ENCODE data around the gene RAPSN. TPM values are rescaled to one million over a fixed set of nuclear protein-coding genes. Genes with fewer than 3 reads are reported as not detected.

Gene RAPSN
- total and polyA plus RNA-seq, 2 experiments from 2014 or later = not detected

- TF ChIP-seq CTCF (IDR thresholded peaks at IDR 0.05; ENCODE audit: low read depth, low read length) = no peak
- peak overlapping the region; percentile 34 for H3K27ac ChIP-seq
- no peak overlapping the region for H3K4me3 ChIP-seq
- no peak for DNase-seq (ENCODE audit: low read depth in 1 of 2, low spot score in 1 of 2)
- H3K36me3 ChIP-seq = peaks cover 52% of the 10 kb centered on the region
- H3K27me3 ChIP-seq = no peaks in the 10 kb centered on the region
- peaks cover 4% of the 10 kb centered on the region for H3K4me1 ChIP-seq (ENCODE audit: low read depth)
- no peaks in the 10 kb centered on the region for H3K9me3 ChIP-seq (ENCODE audit: low read depth)
These were observed 21.7 kb upstream of the RAPSN start for GRCh38 chr11:47470671-47471070.

GRCh38 chr11:47469361-47470179 is 20.6 kb upstream of the RAPSN start:
- peak in 1 of 2 donors; percentile 63 for DNase-seq (ENCODE audit: low read depth in 1 of 2, low spot score in 1 of 2)
- Histone ChIP-seq H3K27me3 (no peaks in the 10 kb centered on the region), H3K4me3 (no peak overlapping the region), H3K4me1 (ENCODE audit: low read depth) (peaks cover 4% of the 10 kb centered on the region), H3K9me3 (ENCODE audit: low read depth) (no peaks in the 10 kb centered on the region), H3K36me3 (peaks cover 41% of the 10 kb centered on the region), H3K27ac (peak overlapping the region; percentile 24)
- TF ChIP-seq CTCF (IDR thresholded peaks at IDR 0.05; ENCODE audit: low read depth, low read length) = no peak

GRCh38 chr11:47468598-47469214 is 19.8 kb upstream of the RAPSN start:
- Histone ChIP-seq H3K27me3 (no peaks in the 10 kb centered on the region), H3K4me3 (no peak overlapping the region), H3K36me3 (peaks cover 38% of the 10 kb centered on the region), H3K4me1 (ENCODE audit: low read depth) (peaks cover 4% of the 10 kb centered on the region), H3K27ac (peak overlapping the region; percentile 24), H3K9me3 (ENCODE audit: low read depth) (no peaks in the 10 kb centered on the region)
- DNase-seq (ENCODE audit: low read depth in 1 of 2, low spot score in 1 of 2) = no peak
- TF ChIP-seq CTCF (IDR thresholded peaks at IDR 0.05; ENCODE audit: low read depth, low read length) = no peak

- Histone ChIP-seq H3K4me1 (ENCODE audit: low read depth) (peaks cover 4% of the 10 kb centered on the region), H3K4me3 (no peak overlapping the region), H3K36me3 (peaks cover 29% of the 10 kb centered on the region), H3K27me3 (no peaks in the 10 kb centered on the region), H3K9me3 (ENCODE audit: low read depth) (no peaks in the 10 kb centered on the region), H3K27ac (peak overlapping the region; percentile 6)
- TF ChIP-seq CTCF (IDR thresholded peaks at IDR 0.05; ENCODE audit: low read depth, low read length) = no peak
- no peak for DNase-seq (ENCODE audit: low read depth in 1 of 2, low spot score in 1 of 2)
These were observed 18.4 kb upstream of the RAPSN start for GRCh38 chr11:47467357-47467756.

- peak in 1 of 2 donors; percentile 78 for DNase-seq (ENCODE audit: low read depth in 1 of 2, low spot score in 1 of 2)
- Histone ChIP-seq H3K4me3 (no peak overlapping the region), H3K4me1 (ENCODE audit: low read depth) (peaks cover 4% of the 10 kb centered on the region), H3K9me3 (ENCODE audit: low read depth) (no peaks in the 10 kb centered on the region), H3K27me3 (no peaks in the 10 kb centered on the region), H3K36me3 (peaks cover 23% of the 10 kb centered on the region), H3K27ac (peak overlapping the region; percentile 6)
- TF ChIP-seq CTCF (IDR thresholded peaks at IDR 0.05; ENCODE audit: low read depth, low read length) = peak; percentile 8
These were observed 17.8 kb upstream of the RAPSN start for GRCh38 chr11:47466701-47467250.

Measured in cardiac muscle cell (in vitro differentiated cells and primary cell).